H1 (cell line): ENCODE measurements around the gene NID2. TPM values are rescaled to one million over a fixed set of nuclear protein-coding genes. Genes with fewer than 3 reads are reported as not detected.

Experiments
- CHD7 ChIP-seq: fragments of 300-600 bp; sonication (generic); IDR thresholded peaks from 2 replicates; pipeline ENCODE4 v1.7.1; 2012; ENCODE audit warnings: low read length, moderate library complexity, mild to moderate bottlenecking, inconsistent platforms; ENCODE audit not compliant: insufficient replicate concordance
- EGR1 ChIP-seq: IDR thresholded peaks from 2 replicates; pipeline ENCODE4 v1.6.1; 2011; ENCODE audit warnings: low read depth, low read length, borderline replicate concordance
- NANOG ChIP-seq: IDR thresholded peaks from 2 replicates; pipeline ENCODE4 v1.6.1; 2011; ENCODE audit warnings: low read length, low read depth, mild to moderate bottlenecking, inconsistent platforms; ENCODE audit not compliant: insufficient read depth, poor library complexity, severe bottlenecking
- polyA plus RNA-seq, 7 experiments: library from polyadenylated mRNA; depleted of rRNA in 3 of 7; stranded (reverse) in 5 of 7; unstranded in 2 of 7; fragments of >200 nt in 5 of 7; fragments of 200-250 nt in 2 of 7; gene quantifications; 1 replicate in 5 of 7; 2 replicates in 1 of 7; 4 replicates in 1 of 7; pipeline versions ENCODE4 v1.2.1 to v1.2.3, GENCODE V29; 2011 to 2013; ENCODE audit warnings: missing spikeins in 2 of 7, mixed read lengths in 2 of 7
- total RNA-seq: library from RNA; stranded (reverse); fragmentation: NEBNext Ultra II Directional; extraction: Animal tissue kit (Norgen Biotek cat#: 25700); gene quantifications from 2 replicates; pipeline ENCODE4 v1.2.1, GENCODE V29; 2021

The NID2 gene
- total and polyA plus RNA-seq, 2 of the 8 experiments (the other 6 are each of a cell fraction or from before 2014, with no cell fraction given), result 6.1 to 12.6 TPM

- no peak for TF ChIP-seq EGR1
- no peak for TF ChIP-seq NANOG
- TF ChIP-seq CHD7, result no peak
Measured at GRCh38 chr14:52049271-52049670, 19.6 kb downstream of the NID2 start (continued).
